Stomach (tissue), 4 donors: ENCODE data around the gene FBXW7.

ENCODE experiments used
- CTCF ChIP-seq, 7 experiments: fragments of 450-650 bp in 4 of 7; fragments of 200-600 bp in 3 of 7; sonication (generic) in 3 of 7; IDR thresholded peaks; one replicate each; pipeline ENCODE4 v1.5.1; 2016 to 2019; ENCODE audit warnings: antibody characterized with exemption in 7 of 7, control low read depth in 2 of 7, mild to moderate bottlenecking in 1 of 7
- POLR2A ChIP-seq, 4 donors: fragments of 450-650 bp; IDR thresholded peaks; one replicate each; pipeline ENCODE4 v1.6.1; 2016; ENCODE audit warnings: antibody characterized with exemption in 4 of 4, control low read depth in 2 of 4, mild to moderate bottlenecking in 1 of 4, moderate library complexity in 1 of 4

- TF ChIP-seq CTCF (IDR thresholded peaks at IDR 0.05) (no peak), POLR2A (IDR thresholded peaks at IDR 0.05) (no peak)
Observed at GRCh38 chr4:152516156-152516555, 19.7 kb downstream of the FBXW7 start.
